ENCODE results near the gene GCM1.

GRCh38 chr6:53179961-53180651 lies 31.5 kb upstream of the GCM1 start:
- no peak for TF ChIP-seq CTCF (IDR thresholded peaks at IDR 0.05)
- TF ChIP-seq POLR2A (IDR thresholded peaks at IDR 0.05; ENCODE audit: low read depth): no peak

Measured in esophagus muscularis mucosa (tissue), 3 donors.